HEK293 (cell line): Measurements from ENCODE around the gene EYA2.

Experiments used
- CTCF ChIA-PET: fragments of 350-600 bp; formaldehyde crosslinking; extraction: SDS; loops from one replicate; lab custom pipeline; 2021; ENCODE audit warnings: antibody characterized with exemption; lab: Yijun Ruan, JAX
- POLR2A ChIA-PET: fragments of 300-600 bp; formaldehyde crosslinking; extraction: SDS; loops from one replicate; lab custom pipeline; 2020; ENCODE audit warnings: antibody characterized with exemption, inconsistent platforms; lab: Yijun Ruan, JAX
- H3K27ac ChIP-seq: fragments of 200-500 bp; sonication (Bioruptor generic); 2 replicates; pipeline ENCODE4 v1.5.1; 2014; ENCODE audit warnings: low read depth, low read length, control low read depth, inconsistent platforms; ENCODE audit errors: extremely low read depth
- H3K36me3 ChIP-seq, 2 experiments: fragments of 200-500 bp in 1 of 2; sonication (Bioruptor generic) in 1 of 2; 1 replicate in 1 of 2; 2 replicates in 1 of 2; pipeline ENCODE4 v1.5.1; 2014 to 2017; ENCODE audit warnings: inconsistent platforms in 2 of 2, low read length in 2 of 2; ENCODE audit not compliant: control insufficient read depth in 2 of 2, insufficient read depth in 1 of 2
- H3K4me1 ChIP-seq: fragments of 200-500 bp; sonication (Bioruptor generic); 2 replicates; pipeline ENCODE4 v1.5.1; 2014; ENCODE audit warnings: mild to moderate bottlenecking, low read length, inconsistent platforms; ENCODE audit not compliant: control insufficient read depth, insufficient read depth
- H3K4me3 ChIP-seq: 2 replicates; pipeline ENCODE4 v1.5.1; 2011; ENCODE audit warnings: low read depth, mild to moderate bottlenecking, control low read depth, low read length, moderate library complexity
- H3K9me3 ChIP-seq: fragments of 200-500 bp; sonication (Bioruptor generic); 2 replicates; pipeline ENCODE4 v1.5.1; 2014; ENCODE audit warnings: low read depth, low read length, inconsistent platforms; ENCODE audit not compliant: control insufficient read depth, insufficient read depth
- BCL11B ChIP-seq: fragments of 450-650 bp; formaldehyde crosslinking; IDR thresholded peaks from 2 replicates; pipeline ENCODE4 v1.5.1; 2016; ENCODE audit warnings: low read depth, missing biosample characterization, missing genetic modification characterization
- MYNN ChIP-seq: fragments of 450-650 bp; formaldehyde crosslinking; IDR thresholded peaks from 2 replicates; pipeline ENCODE4 v1.5.1; 2016; ENCODE audit warnings: missing biosample characterization, missing genetic modification characterization, borderline replicate concordance
- PRDM1 ChIP-seq: fragments of 450-650 bp; formaldehyde crosslinking; IDR thresholded peaks from 2 replicates; pipeline ENCODE4; 2016; ENCODE audit warnings: missing biosample characterization, missing genetic modification characterization
- TSHZ1 ChIP-seq: fragments of 450-650 bp; formaldehyde crosslinking; IDR thresholded peaks from 2 replicates; pipeline ENCODE4 v1.5.1; 2016; ENCODE audit warnings: missing biosample characterization, missing genetic modification characterization, borderline replicate concordance
- ZBTB26 ChIP-seq: fragments of 450-650 bp; formaldehyde crosslinking; optimal IDR thresholded peaks from 2 replicates; pipeline ENCODE3; 2016; ENCODE audit warnings: missing biosample characterization, mild to moderate bottlenecking, missing genetic modification characterization
- ZNF184 ChIP-seq: fragments of 450-650 bp; IDR thresholded peaks from 2 replicates; pipeline ENCODE4 v1.5.1; 2018; ENCODE audit warnings: missing biosample characterization, mild to moderate bottlenecking, missing genetic modification characterization
- ZNF274 ChIP-seq, 2 experiments: fragments of 200-500 bp in 1 of 2; fragments of 450-650 bp in 1 of 2; sonication (Bioruptor generic) in 1 of 2; formaldehyde crosslinking in 1 of 2; IDR thresholded peaks; 2 replicates each; pipeline versions ENCODE4 v1.5.1 to v1.6.1; 2014 to 2016; ENCODE audit warnings: borderline replicate concordance in 1 of 2, inconsistent platforms in 1 of 2, low read length in 1 of 2, missing biosample characterization in 1 of 2, missing genetic modification characterization in 1 of 2
- ZNF311 ChIP-seq: fragments of 450-650 bp; formaldehyde crosslinking; IDR thresholded peaks from 2 replicates; pipeline ENCODE4 v1.5.1; 2017; ENCODE audit warnings: missing biosample characterization, missing genetic modification characterization, borderline replicate concordance
- ZNF423 ChIP-seq: fragments of 450-650 bp; formaldehyde crosslinking; IDR thresholded peaks from 2 replicates; pipeline ENCODE4 v1.5.1; 2016; ENCODE audit warnings: missing biosample characterization, missing genetic modification characterization
- ZNF449 ChIP-seq: fragments of 450-650 bp; formaldehyde crosslinking; IDR thresholded peaks from 2 replicates; pipeline ENCODE4 v1.5.1; 2017; ENCODE audit warnings: missing biosample characterization, mild to moderate bottlenecking, missing genetic modification characterization, moderate library complexity
- ZNF701 ChIP-seq: fragments of 450-650 bp; formaldehyde crosslinking; IDR thresholded peaks from 2 replicates; pipeline ENCODE4 v1.5.1; 2016; ENCODE audit warnings: missing biosample characterization, missing genetic modification characterization
- ZNF776 ChIP-seq: fragments of 450-650 bp; formaldehyde crosslinking; IDR thresholded peaks from 2 replicates; pipeline ENCODE4 v1.5.0; 2017; ENCODE audit warnings: missing biosample characterization, missing genetic modification characterization, borderline replicate concordance
- ZNF837 ChIP-seq: fragments of 450-650 bp; formaldehyde crosslinking; IDR thresholded peaks from 2 replicates; pipeline ENCODE4 v1.5.1; 2016; ENCODE audit warnings: missing biosample characterization, missing genetic modification characterization
- ZSCAN18 ChIP-seq: fragments of 450-650 bp; formaldehyde crosslinking; IDR thresholded peaks from 2 replicates; pipeline ENCODE4 v1.5.1; 2016; ENCODE audit warnings: missing biosample characterization, missing genetic modification characterization
- TF ChIP-seq, protein P1 (sequence below): fragments of 450-650 bp; formaldehyde crosslinking; IDR thresholded peaks from 2 replicates; pipeline ENCODE4 v1.5.1; 2016; ENCODE audit warnings: missing biosample characterization, missing genetic modification characterization
- TF ChIP-seq, protein P2 (sequence below): sonication (generic); formaldehyde crosslinking; IDR thresholded peaks from 2 replicates; pipeline ENCODE4 v1.8.1; 2022; ENCODE audit warnings: mild to moderate bottlenecking, moderate library complexity, missing genetic modification reagents

The EYA2 gene

GRCh38 chr20:46981184-46981583 is 86.5 kb downstream of the EYA2 start:
- Histone ChIP-seq H3K4me3 (no peak overlapping the region), H3K9me3 (no peaks in the 10 kb centered on the region), H3K27ac (no peak overlapping the region), H3K36me3 (no peaks in the 10 kb centered on the region), H3K4me1 (no peaks in the 10 kb centered on the region)
- no peak for TF ChIP-seq PRDM1
- TF ChIP-seq ZNF449 (tag by site-specific recombination) = no peak
- TF ChIP-seq BCL11B = no peak
- no peak for TF ChIP-seq ZNF274 (IDR thresholded peaks at IDR 0.05; ENCODE audit: low read length)
- no peak for TF ChIP-seq ZNF274 (tag by site-specific recombination; IDR thresholded peaks at IDR 0.05; ENCODE audit: borderline replicate concordance)
- no peak for TF ChIP-seq ZSCAN18
- TF ChIP-seq ZNF837 (tag by site-specific recombination) = no peak
- CTCF ChIA-PET = no interaction called here
- POLR2A ChIA-PET = no interaction called here

- ChIA-PET POLR2A (no interaction called here), CTCF (no interaction called here)
- Histone ChIP-seq H3K4me3 (no peak overlapping the region), H3K4me1 (no peaks in the 10 kb centered on the region), H3K9me3 (no peaks in the 10 kb centered on the region), H3K27ac (no peak overlapping the region)
- TF ChIP-seq, protein P1, sequence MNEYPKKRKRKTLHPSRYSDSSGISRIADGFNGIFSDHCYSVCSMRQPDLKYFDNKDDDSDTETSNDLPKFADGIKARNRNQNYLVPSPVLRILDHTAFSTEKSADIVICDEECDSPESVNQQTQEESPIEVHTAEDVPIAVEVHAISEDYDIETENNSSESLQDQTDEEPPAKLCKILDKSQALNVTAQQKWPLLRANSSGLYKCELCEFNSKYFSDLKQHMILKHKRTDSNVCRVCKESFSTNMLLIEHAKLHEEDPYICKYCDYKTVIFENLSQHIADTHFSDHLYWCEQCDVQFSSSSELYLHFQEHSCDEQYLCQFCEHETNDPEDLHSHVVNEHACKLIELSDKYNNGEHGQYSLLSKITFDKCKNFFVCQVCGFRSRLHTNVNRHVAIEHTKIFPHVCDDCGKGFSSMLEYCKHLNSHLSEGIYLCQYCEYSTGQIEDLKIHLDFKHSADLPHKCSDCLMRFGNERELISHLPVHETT (tag by site-specific recombination) = no peak
- no peak for TF ChIP-seq ZNF701 (tag by site-specific recombination)
- no peak for TF ChIP-seq ZNF311 (tag by site-specific recombination)
- no peak for TF ChIP-seq MYNN
- no peak for TF ChIP-seq ZNF184 (tag by site-specific recombination)
- no peak for TF ChIP-seq ZBTB26 (tag by site-specific recombination)
- TF ChIP-seq ZNF776 (tag by site-specific recombination) = no peak
- TF ChIP-seq ZNF423 (tag by site-specific recombination) = no peak
- TF ChIP-seq, protein P2, sequence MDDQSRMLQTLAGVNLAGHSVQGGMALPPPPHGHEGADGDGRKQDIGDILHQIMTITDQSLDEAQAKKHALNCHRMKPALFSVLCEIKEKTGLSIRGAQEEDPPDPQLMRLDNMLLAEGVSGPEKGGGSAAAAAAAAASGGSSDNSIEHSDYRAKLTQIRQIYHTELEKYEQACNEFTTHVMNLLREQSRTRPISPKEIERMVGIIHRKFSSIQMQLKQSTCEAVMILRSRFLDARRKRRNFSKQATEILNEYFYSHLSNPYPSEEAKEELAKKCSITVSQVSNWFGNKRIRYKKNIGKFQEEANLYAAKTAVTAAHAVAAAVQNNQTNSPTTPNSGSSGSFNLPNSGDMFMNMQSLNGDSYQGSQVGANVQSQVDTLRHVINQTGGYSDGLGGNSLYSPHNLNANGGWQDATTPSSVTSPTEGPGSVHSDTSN (CRISPR knock-in tag) = no peak
- TF ChIP-seq TSHZ1 = no peak
- TF ChIP-seq, all 188 proteins: peak for 0
- no peaks in the 10 kb centered on the region for H3K36me3 ChIP-seq
These were observed 88.8 kb downstream of the EYA2 start for GRCh38 chr20:46983466-46983865.
